Hepatocyte (in vitro differentiated cells): Measurements from ENCODE around the gene GUCA1C.

ENCODE experiments used
- CTCF ChIP-seq: fragments of 200-600 bp; sonication (generic); IDR thresholded peaks from 2 replicates; pipeline ENCODE4 v1.5.1; 2016; ENCODE audit warnings: antibody characterized with exemption, mild to moderate bottlenecking; ENCODE audit not compliant: poor library complexity
- EZH2phosphoT487 ChIP-seq: fragments of 200-600 bp; sonication (generic); IDR thresholded peaks from one replicate; pipeline ENCODE4 v1.6.1; 2018; ENCODE audit warnings: antibody characterized with exemption, mild to moderate bottlenecking, low read depth, moderate library complexity; ENCODE audit not compliant: unreplicated experiment, severe bottlenecking

- TF ChIP-seq EZH2phosphoT487 (no peak), CTCF (no peak)
Measured at GRCh38 chr3:108998436-108998835, 44.8 kb upstream of the GUCA1C start.
